Right atrium auricular region (tissue), 2 donors: ENCODE results near the gene COL27A1. TPM values are rescaled to one million over a fixed set of nuclear protein-coding genes. Genes with fewer than 3 reads are reported as not detected.
A peak's percentile ranks its signal among the peaks of the same experiment; 100 is the strongest.

Experiments
- DNase-seq: peaks from one replicate; pipeline ENCODE4 v3.0.0-alpha.2; 2019; ENCODE audit warnings: low spot score
- H3K27ac ChIP-seq, 2 donors: fragments of 200-600 bp; sonication (generic); 1 replicate in 1 of 2; 2 replicates in 1 of 2; pipeline ENCODE4 v1.5.1; 2016 to 2019
- H3K27me3 ChIP-seq, 2 donors: fragments of 200-600 bp; sonication (generic); one replicate each; pipeline versions ENCODE4 v1.5.1 to v1.6.0; 2017 to 2019
- H3K36me3 ChIP-seq: fragments of 200-600 bp; sonication (generic); one replicate; pipeline ENCODE4 v1.5.1; 2016
- H3K4me1 ChIP-seq, 2 donors: fragments of 200-600 bp; sonication (generic); one replicate each; pipeline versions ENCODE4 v1.5.1 to v1.6.0; 2017 to 2019
- H3K4me3 ChIP-seq, 2 donors: fragments of 200-600 bp; sonication (generic); 1 replicate in 1 of 2; 2 replicates in 1 of 2; pipeline ENCODE4 v1.5.1; 2017 to 2019; ENCODE audit warnings: mild to moderate bottlenecking in 1 of 2, moderate library complexity in 1 of 2
- H3K9me3 ChIP-seq, 2 donors: fragments of 200-600 bp; sonication (generic); one replicate each; pipeline ENCODE4 v1.5.1; 2019
- CTCF ChIP-seq, 2 donors: fragments of 200-600 bp; sonication (generic); IDR thresholded peaks; one replicate each; pipeline ENCODE4 v1.5.1; 2019; ENCODE audit warnings: antibody characterized with exemption in 2 of 2
- total RNA-seq, 2 donors: library from RNA; depleted of rRNA; stranded (reverse); fragments of >200 nt; gene quantifications; one replicate each; pipeline ENCODE4 v1.1.0, GENCODE V29; 2016

The COL27A1 gene
- total RNA-seq, 2 donors from 2014 or later = 1.5 to 2.7 TPM

DNA sequence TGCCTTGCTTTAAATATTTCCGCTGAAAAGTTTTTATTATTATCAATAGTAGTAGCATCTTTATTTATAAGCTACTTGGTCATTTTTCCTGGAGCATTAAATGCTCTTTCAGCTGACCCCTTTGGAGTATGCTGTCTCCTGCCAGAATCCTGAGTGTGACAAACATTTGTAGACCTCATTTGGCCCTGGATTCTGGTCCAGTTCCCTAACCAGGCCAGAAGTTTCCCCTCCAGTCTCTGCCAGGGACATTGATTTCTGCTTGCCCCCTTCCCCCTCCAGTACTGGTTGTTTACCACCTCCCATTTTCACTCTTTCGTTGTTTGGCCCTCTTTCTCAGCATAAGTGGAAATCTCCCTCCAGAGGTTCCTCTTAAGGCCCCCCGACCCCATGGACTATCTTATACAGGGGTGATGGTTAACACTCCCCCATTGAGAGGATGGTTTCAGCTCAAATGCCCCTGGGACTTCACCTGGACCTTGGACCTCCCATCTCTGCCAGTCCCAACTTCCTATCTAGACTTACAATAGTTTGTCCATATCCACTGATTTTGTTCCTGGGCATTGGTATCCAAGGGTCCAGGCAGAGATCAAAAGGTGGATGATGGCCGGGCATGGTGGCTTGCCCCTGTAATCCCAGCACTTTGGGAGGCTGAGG is 24.6 kb upstream of the COL27A1 start:
- Histone ChIP-seq H3K36me3 (no peaks in the 10 kb centered on the region), H3K27me3 (no peaks in the 10 kb centered on the region), H3K4me1 (peaks cover 0 to 18% of the 10 kb centered on the region in 2 donors), H3K4me3 (no peak overlapping the region), H3K9me3 (no peaks in the 10 kb centered on the region), H3K27ac (no peak overlapping the region)
- no peak for DNase-seq
- TF ChIP-seq CTCF (IDR thresholded peaks at IDR 0.05) = no peak

DNA sequence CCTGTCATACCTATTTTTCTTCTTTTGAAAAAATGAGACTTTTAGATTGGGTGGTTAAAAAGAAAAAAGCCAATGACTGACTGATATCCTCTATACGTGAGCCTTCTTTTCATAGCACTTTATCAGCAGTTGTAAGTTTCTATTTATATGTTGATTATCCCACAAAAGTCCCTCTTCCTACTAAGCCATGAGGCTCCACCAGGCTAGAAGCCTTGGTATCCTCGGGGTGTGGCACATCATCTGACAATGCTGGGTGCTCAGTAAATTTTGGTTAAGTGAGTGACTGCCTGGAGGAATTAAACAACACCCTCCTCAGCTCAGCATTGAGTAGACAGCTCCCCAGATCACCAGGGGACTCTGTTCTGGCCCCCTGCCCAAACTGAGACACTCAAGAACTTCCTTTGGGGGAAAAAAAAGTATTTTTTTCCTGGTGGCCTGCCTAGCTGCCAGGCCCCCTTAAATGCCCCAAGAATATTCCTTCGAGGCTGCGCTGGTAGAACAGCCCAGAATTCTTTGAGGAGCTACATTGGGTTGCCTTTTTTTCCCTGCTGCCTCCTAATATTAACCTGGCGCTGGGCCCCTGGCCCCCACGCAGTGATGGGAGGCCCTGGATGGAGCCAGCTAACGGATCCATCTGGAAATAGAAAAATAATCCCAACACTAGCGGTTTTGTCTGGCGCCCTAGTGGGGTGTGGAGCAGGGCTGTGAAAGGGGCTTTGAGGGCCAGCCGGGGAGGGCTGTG is 23.4 kb upstream of the COL27A1 start:
- Histone ChIP-seq H3K4me3 (no peak overlapping the region), H3K36me3 (no peaks in the 10 kb centered on the region), H3K27me3 (no peaks in the 10 kb centered on the region), H3K27ac (peak overlapping the region in 1 of 2 donors; percentile 18), H3K4me1 (peaks cover 0 to 18% of the 10 kb centered on the region in 2 donors), H3K9me3 (no peaks in the 10 kb centered on the region)
- no peak for DNase-seq
- no peak for TF ChIP-seq CTCF (IDR thresholded peaks at IDR 0.05)

GRCh38 chr9:114132550-114132918 is 22.8 kb upstream of the COL27A1 start:
- Histone ChIP-seq H3K9me3 (no peaks in the 10 kb centered on the region), H3K36me3 (no peaks in the 10 kb centered on the region), H3K27ac (no peak overlapping the region), H3K4me3 (no peak overlapping the region), H3K4me1 (peaks cover 0 to 18% of the 10 kb centered on the region in 2 donors), H3K27me3 (no peaks in the 10 kb centered on the region)
- DNase-seq = no peak
- TF ChIP-seq CTCF (IDR thresholded peaks at IDR 0.05) = no peak

- DNase-seq = no peak
- Histone ChIP-seq H3K27ac (no peak overlapping the region), H3K4me3 (no peak overlapping the region), H3K9me3 (no peaks in the 10 kb centered on the region), H3K4me1 (peaks cover 0 to 24% of the 10 kb centered on the region in 2 donors), H3K27me3 (no peaks in the 10 kb centered on the region), H3K36me3 (no peaks in the 10 kb centered on the region)
- TF ChIP-seq CTCF (IDR thresholded peaks at IDR 0.05) = no peak
Observed at GRCh38 chr9:114134827-114135396, 20.4 kb upstream of the COL27A1 start.

DNA sequence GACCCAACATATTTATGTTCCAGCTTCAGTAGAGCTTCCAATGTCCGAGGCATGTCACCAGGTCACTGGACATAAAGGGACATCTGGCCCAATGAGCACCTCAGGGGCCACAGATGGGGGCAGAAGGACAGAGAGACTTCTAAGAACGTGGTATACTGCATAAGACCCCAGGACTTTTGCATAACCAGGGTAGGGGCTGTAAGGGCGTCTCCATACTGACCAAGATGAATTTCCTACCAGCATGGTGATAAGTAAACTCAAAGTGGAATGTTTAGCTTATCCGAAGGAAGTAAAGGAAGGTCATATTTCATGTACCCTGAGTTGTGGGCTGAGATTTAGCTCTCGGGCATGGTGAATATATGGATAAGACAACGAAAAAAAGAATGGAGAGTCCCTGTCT is 17.5 kb upstream of the COL27A1 start:
- Histone ChIP-seq H3K27me3 (no peaks in the 10 kb centered on the region), H3K9me3 (no peaks in the 10 kb centered on the region), H3K36me3 (no peaks in the 10 kb centered on the region), H3K27ac (no peak overlapping the region), H3K4me3 (no peak overlapping the region), H3K4me1 (peaks cover 0 to 32% of the 10 kb centered on the region in 2 donors)
- no peak for DNase-seq
- TF ChIP-seq CTCF (IDR thresholded peaks at IDR 0.05) = no peak
